ENCODE data around the gene PITPNM2.

GRCh38 chr12:123108682-123109066, 42.2 kb downstream of the PITPNM2 start:
- no peak for TF ChIP-seq CTCF (IDR thresholded peaks at IDR 0.05; ENCODE audit: low read depth, low read length, poor library complexity, severe bottlenecking)
- no peak for TF ChIP-seq EZH2phosphoT487 (IDR thresholded peaks at IDR 0.05; ENCODE audit: borderline replicate concordance, low read length)

All from DOHH2 (cell line).